ENCODE results near the gene VSTM4. TPM values are rescaled to one million over a fixed set of nuclear protein-coding genes. Genes with fewer than 3 reads are reported as not detected.

The VSTM4 gene
- total RNA-seq, 1 donor from 2014 or later = 16.0 TPM

GRCh38 chr10:48968036-48968435, 147.3 kb downstream of the VSTM4 start:
- DNase-seq (ENCODE audit: low spot score) = no peak

- DNase-seq (ENCODE audit: low spot score) = no peak
Observed at GRCh38 chr10:48965460-48965859, 149.9 kb downstream of the VSTM4 start.

Other genes starting within 250 kb of the VSTM4 start
- not detected for gene LRRC18, start 175.7 kb downstream of the VSTM4 start, total RNA-seq
- not detected for gene FAM170B, start 18.5 kb upstream of the VSTM4 start, total RNA-seq
- 26.6 TPM for gene TMEM273, start 72.9 kb upstream of the VSTM4 start, total RNA-seq
- 0.26 TPM for gene C10orf71, start 183.6 kb upstream of the VSTM4 start, total RNA-seq